Rectal smooth muscle tissue (tissue), 1 donor: ENCODE measurements around the gene PHF14.

Source experiments
- H3K27ac ChIP-seq: one replicate; pipeline ENCODE4 v1.7.0; 2013; ENCODE audit warnings: low read depth, low read length, inconsistent platforms
- H3K27me3 ChIP-seq: one replicate; pipeline ENCODE4 v1.7.0; 2013; ENCODE audit warnings: low read length; ENCODE audit not compliant: control insufficient read depth, insufficient read depth
- H3K36me3 ChIP-seq: one replicate; pipeline ENCODE4 v1.7.0; 2013; ENCODE audit warnings: low read length; ENCODE audit not compliant: control insufficient read depth, insufficient read depth
- H3K4me1 ChIP-seq: one replicate; pipeline ENCODE4 v1.7.0; 2013; ENCODE audit warnings: low read length; ENCODE audit not compliant: control insufficient read depth, insufficient read depth
- H3K4me3 ChIP-seq: one replicate; pipeline ENCODE4 v1.7.0; 2013; ENCODE audit warnings: low read length
- H3K9ac ChIP-seq: one replicate; pipeline ENCODE4 v1.7.0; 2013; ENCODE audit warnings: low read length

PHF14 gene

GRCh38 chr7:10998996-10999757 is 25.5 kb downstream of the PHF14 start:
- H3K27me3 ChIP-seq = no peaks in the 10 kb centered on the region
- no peaks in the 10 kb centered on the region for H3K4me1 ChIP-seq
- H3K27ac ChIP-seq = no peak overlapping the region
- H3K4me3 ChIP-seq = no peak overlapping the region
- H3K9ac ChIP-seq = no peak overlapping the region
- H3K36me3 ChIP-seq = no peaks in the 10 kb centered on the region

- H3K9ac ChIP-seq = no peak overlapping the region
- H3K27ac ChIP-seq = no peak overlapping the region
- no peaks in the 10 kb centered on the region for H3K36me3 ChIP-seq
- H3K27me3 ChIP-seq = no peaks in the 10 kb centered on the region
- no peak overlapping the region for H3K4me3 ChIP-seq
- no peaks in the 10 kb centered on the region for H3K4me1 ChIP-seq
Observed at GRCh38 chr7:11005202-11005601, 31.5 kb downstream of the PHF14 start.

GRCh38 chr7:11006291-11006690 is 32.6 kb downstream of the PHF14 start:
- no peak overlapping the region for H3K27ac ChIP-seq
- H3K4me3 ChIP-seq = no peak overlapping the region
- no peaks in the 10 kb centered on the region for H3K27me3 ChIP-seq
- H3K4me1 ChIP-seq = no peaks in the 10 kb centered on the region
- no peaks in the 10 kb centered on the region for H3K36me3 ChIP-seq
- H3K9ac ChIP-seq = no peak overlapping the region

GRCh38 chr7:11009631-11010030 is 36.0 kb downstream of the PHF14 start:
- Histone ChIP-seq H3K27ac (no peak overlapping the region), H3K4me3 (no peak overlapping the region), H3K4me1 (no peaks in the 10 kb centered on the region), H3K9ac (no peak overlapping the region), H3K27me3 (no peaks in the 10 kb centered on the region), H3K36me3 (no peaks in the 10 kb centered on the region)

- no peaks in the 10 kb centered on the region for H3K36me3 ChIP-seq
- no peaks in the 10 kb centered on the region for H3K4me1 ChIP-seq
- no peak overlapping the region for H3K9ac ChIP-seq
- H3K27me3 ChIP-seq = no peaks in the 10 kb centered on the region
- no peak overlapping the region for H3K4me3 ChIP-seq
- no peak overlapping the region for H3K27ac ChIP-seq
Observed at GRCh38 chr7:11021468-11021867, 47.8 kb downstream of the PHF14 start.

- H3K4me3 ChIP-seq = no peak overlapping the region
- no peak overlapping the region for H3K9ac ChIP-seq
- no peaks in the 10 kb centered on the region for H3K27me3 ChIP-seq
- H3K36me3 ChIP-seq = no peaks in the 10 kb centered on the region
- no peaks in the 10 kb centered on the region for H3K4me1 ChIP-seq
- H3K27ac ChIP-seq = no peak overlapping the region
Observed at GRCh38 chr7:11026452-11027359, 53.0 kb downstream of the PHF14 start.

- Histone ChIP-seq H3K9ac (no peak overlapping the region), H3K27ac (no peak overlapping the region), H3K4me1 (no peaks in the 10 kb centered on the region), H3K4me3 (no peak overlapping the region), H3K27me3 (no peaks in the 10 kb centered on the region), H3K36me3 (no peaks in the 10 kb centered on the region)
Observed at GRCh38 chr7:11035661-11036060, 62.0 kb downstream of the PHF14 start.

- no peaks in the 10 kb centered on the region for H3K27me3 ChIP-seq
- H3K36me3 ChIP-seq = no peaks in the 10 kb centered on the region
- H3K9ac ChIP-seq = no peak overlapping the region
Observed at GRCh38 chr7:11039974-11040373, 66.3 kb downstream of the PHF14 start.

GRCh38 chr7:11054033-11054432 is 80.4 kb downstream of the PHF14 start:
- Histone ChIP-seq H3K27ac (no peak overlapping the region), H3K4me3 (no peak overlapping the region), H3K4me1 (no peaks in the 10 kb centered on the region), H3K27me3 (no peaks in the 10 kb centered on the region), H3K36me3 (no peaks in the 10 kb centered on the region), H3K9ac (no peak overlapping the region)

More at GRCh38 chr7:11039974-11040373, 66.3 kb downstream of the PHF14 start:
- no peaks in the 10 kb centered on the region for H3K4me1 ChIP-seq
- H3K27ac ChIP-seq = no peak overlapping the region
- no peak overlapping the region for H3K4me3 ChIP-seq

- H3K9ac ChIP-seq = no peak overlapping the region
- H3K27me3 ChIP-seq = no peaks in the 10 kb centered on the region
- no peak overlapping the region for H3K4me3 ChIP-seq
- H3K36me3 ChIP-seq = no peaks in the 10 kb centered on the region
- no peak overlapping the region for H3K27ac ChIP-seq
- H3K4me1 ChIP-seq = no peaks in the 10 kb centered on the region
Observed at GRCh38 chr7:11060893-11061292, 87.2 kb downstream of the PHF14 start.

- no peaks in the 10 kb centered on the region for H3K27me3 ChIP-seq
- H3K27ac ChIP-seq = no peak overlapping the region
- no peaks in the 10 kb centered on the region for H3K4me1 ChIP-seq
- no peaks in the 10 kb centered on the region for H3K36me3 ChIP-seq
- no peak overlapping the region for H3K4me3 ChIP-seq
- no peak overlapping the region for H3K9ac ChIP-seq
Observed at GRCh38 chr7:11062110-11062509, 88.4 kb downstream of the PHF14 start.

- H3K4me1 ChIP-seq = no peaks in the 10 kb centered on the region
- H3K4me3 ChIP-seq = no peak overlapping the region
Observed at GRCh38 chr7:11069591-11069990, 95.9 kb downstream of the PHF14 start.

More at GRCh38 chr7:11069591-11069990, 95.9 kb downstream of the PHF14 start:
- Histone ChIP-seq H3K27ac (no peak overlapping the region), H3K27me3 (no peaks in the 10 kb centered on the region), H3K36me3 (no peaks in the 10 kb centered on the region), H3K9ac (no peak overlapping the region)
